DMS 273 (cell line): Measurements from ENCODE around the gene CCNYL1.
"Not testable (repeated sequence)": the region's sequence is repeated elsewhere in the genome, so short reads cannot be mapped to it uniquely, and the experiment has no call there.

Source experiments
- DNase-seq: peaks from one replicate; lab custom pipeline; 2025; ENCODE audit not compliant: unreplicated experiment; lab: John Stamatoyannopoulos, UW

Gene CCNYL1

GRCh38 chr2:207710814-207711740 lies at the start of gene CCNYL1:
TSS of gene CCNYL1 (plus strand) at chr2:207711640. CDS start at chr2:207711897, 257 bp downstream.
- peak; percentile 99 for DNase-seq

- DNase-seq, result no peak
These were observed 49.2 kb upstream of the CCNYL1 start for GRCh38 chr2:207662203-207662602.

GRCh38 chr2:207663870-207664545 lies 47.4 kb upstream of the CCNYL1 start:
- peak; percentile 39 for DNase-seq

GRCh38 chr2:207670887-207671286 lies 40.6 kb upstream of the CCNYL1 start:
- no peak for DNase-seq

GRCh38 chr2:207673431-207673830 lies 38.0 kb upstream of the CCNYL1 start:
- DNase-seq, result no peak

- no peak for DNase-seq
These were observed 37.1 kb upstream of the CCNYL1 start for GRCh38 chr2:207674266-207674774.

- DNase-seq, result no peak
These were observed 36.6 kb upstream of the CCNYL1 start for GRCh38 chr2:207674826-207675225.

- DNase-seq, result no peak
These were observed 34.5 kb upstream of the CCNYL1 start for GRCh38 chr2:207676827-207677354.

- DNase-seq, result no peak
These were observed 30.0 kb upstream of the CCNYL1 start for GRCh38 chr2:207681431-207681830.

- DNase-seq, result no peak
These were observed 28.9 kb upstream of the CCNYL1 start for GRCh38 chr2:207682557-207682956.

GRCh38 chr2:207683438-207683837 lies 28.0 kb upstream of the CCNYL1 start:
- DNase-seq, result no peak

GRCh38 chr2:207683879-207684627 lies 27.4 kb upstream of the CCNYL1 start:
- DNase-seq, result no peak

GRCh38 chr2:207686812-207687211 lies 24.6 kb upstream of the CCNYL1 start:
- no peak for DNase-seq

- no peak for DNase-seq
These were observed 22.8 kb upstream of the CCNYL1 start for GRCh38 chr2:207688597-207688996.

GRCh38 chr2:207690845-207691461 lies 20.5 kb upstream of the CCNYL1 start:
- DNase-seq, result not testable (repeated sequence)

- DNase-seq, result peak; percentile 64
These were observed 19.0 kb upstream of the CCNYL1 start for GRCh38 chr2:207692206-207693065.

- DNase-seq, result no peak
These were observed 17.7 kb upstream of the CCNYL1 start for GRCh38 chr2:207693641-207694249.

- no peak for DNase-seq
These were observed 16.6 kb upstream of the CCNYL1 start for GRCh38 chr2:207694811-207695281.

- DNase-seq, result no peak
These were observed 16.1 kb upstream of the CCNYL1 start for GRCh38 chr2:207695293-207695692.
